Iris pigment epithelial cell (primary cell): Measurements from ENCODE around the gene PCDHB11.
A peak's percentile ranks its signal among the peaks of the same experiment; 100 is the strongest.
"Not testable (repeated sequence)": the region's sequence is repeated elsewhere in the genome, so short reads cannot be mapped to it uniquely, and the experiment has no call there.

Source experiments
- DNase-seq: peaks from one replicate; pipeline ENCODE4 v3.0.0-alpha.2; 2011; ENCODE audit warnings: low read depth

Gene PCDHB11

GRCh38 chr5:141186897-141187512, 12.4 kb upstream of the PCDHB11 start, which contains the start of gene PCDHB9:
Gene PCDHB9 (plus strand): TSS chr5:141187161. CDS start chr5:141187319, 158 bp downstream.
- peak; percentile 18 for DNase-seq

GRCh38 chr5:141188682-141189081, 10.7 kb upstream of the PCDHB11 start:
- DNase-seq: not testable (repeated sequence)

- not testable (repeated sequence) for DNase-seq
Measured at GRCh38 chr5:141189131-141189530, 10.3 kb upstream of the PCDHB11 start.

GRCh38 chr5:141192110-141192725, 7.2 kb upstream of the PCDHB11 start, which contains the start of gene PCDHB10:
Gene PCDHB10 (plus strand): TSS chr5:141192353. CDS start chr5:141192553, 200 bp downstream.
- peak; percentile 15 for DNase-seq

- DNase-seq: not testable (repeated sequence)
Measured at GRCh38 chr5:141194332-141194731, 5.1 kb upstream of the PCDHB11 start.

- no peak for DNase-seq
Measured at GRCh38 chr5:141196363-141196762, 3.1 kb upstream of the PCDHB11 start.

GRCh38 chr5:141201126-141201525, 1.7 kb downstream of the PCDHB11 start:
- not testable (repeated sequence) for DNase-seq

GRCh38 chr5:141201646-141202045, 2.2 kb downstream of the PCDHB11 start:
- not testable (repeated sequence) for DNase-seq

GRCh38 chr5:141208478-141208877, 9.1 kb downstream of the PCDHB11 start, which contains the start of gene PCDHB12:
Gene PCDHB12 (plus strand): TSS chr5:141208719. CDS start chr5:141208908, 189 bp downstream.
- DNase-seq: no peak

- DNase-seq: not testable (repeated sequence)
Measured at GRCh38 chr5:141210281-141210680, 10.9 kb downstream of the PCDHB11 start.

GRCh38 chr5:141210849-141211248, 11.4 kb downstream of the PCDHB11 start:
- DNase-seq: not testable (repeated sequence)

GRCh38 chr5:141213656-141214339, 14.4 kb downstream of the PCDHB11 start, which contains the start of gene PCDHB13:
Gene PCDHB13 (plus strand): TSS chr5:141213919. CDS start chr5:141214124, 205 bp downstream.
- DNase-seq: peak; percentile 25

- DNase-seq: not testable (repeated sequence)
Measured at GRCh38 chr5:141214583-141214982, 15.2 kb downstream of the PCDHB11 start.

- not testable (repeated sequence) for DNase-seq
Measured at GRCh38 chr5:141215504-141215903, 16.1 kb downstream of the PCDHB11 start.

GRCh38 chr5:141216035-141216434, 16.6 kb downstream of the PCDHB11 start:
- not testable (repeated sequence) for DNase-seq

- DNase-seq: peak; percentile 28
Measured at GRCh38 chr5:141223112-141223783, 23.8 kb downstream of the PCDHB11 start, which contains the start of gene PCDHB14. Gene PCDHB14 (plus strand): TSS chr5:141223343. CDS start chr5:141223506, 163 bp downstream.

- DNase-seq: not testable (repeated sequence)
Measured at GRCh38 chr5:141224844-141225243, 25.4 kb downstream of the PCDHB11 start.

GRCh38 chr5:141225421-141225820, 26.0 kb downstream of the PCDHB11 start:
- DNase-seq: not testable (repeated sequence)

- DNase-seq: no peak
Measured at GRCh38 chr5:141234109-141234667, 34.8 kb downstream of the PCDHB11 start.

- not testable (repeated sequence) for DNase-seq
Measured at GRCh38 chr5:141235922-141236321, 36.5 kb downstream of the PCDHB11 start.

- DNase-seq: no peak
Measured at GRCh38 chr5:141236516-141237313, 37.3 kb downstream of the PCDHB11 start.
